Naive thymus-derived CD4-positive, alpha-beta T cell (primary cell): Measurements from ENCODE around the gene PAM16. TPM values are rescaled to one million over a fixed set of nuclear protein-coding genes. Genes with fewer than 3 reads are reported as not detected.
"Not testable (repeated sequence)": the region's sequence is repeated elsewhere in the genome, so short reads cannot be mapped to it uniquely, and the experiment has no call there.

ENCODE experiments used
- ATAC-seq: fragments of 150-1000 bp; cut with Tn5 transposase; 2 replicates; pipeline ENCODE4 v1.10.0; 2021; ENCODE audit warnings: mild to moderate bottlenecking, moderate library complexity
- CTCF ChIA-PET: fragments of 350-600 bp; sonication (Branson Sonifier 250); formaldehyde crosslinking; loops from one replicate; lab custom pipeline; 2021; ENCODE audit warnings: antibody characterized with exemption; lab: Charles Lee
- POLR2A ChIA-PET: fragments of 350-600 bp; sonication (Branson Sonifier 250); formaldehyde crosslinking; loops from one replicate; lab custom pipeline; 2021; ENCODE audit warnings: antibody characterized with exemption, inconsistent platforms; lab: Charles Lee
- DNase-seq, 9 donors: peaks; one replicate each; pipeline versions ENCODE4 v3.0.0 to v3.0.0-alpha.2; 2020 to 2022; ENCODE audit warnings: mixed read lengths in 1 of 9
- H3K27ac ChIP-seq: one replicate; pipeline ENCODE4 v1.7.0; 2013; ENCODE audit warnings: mild to moderate bottlenecking, low read depth, low read length, moderate library complexity
- H3K27me3 ChIP-seq, 2 donors: one replicate each; pipeline ENCODE4 v1.7.0; 2013; ENCODE audit warnings: low read length in 2 of 2, mild to moderate bottlenecking in 2 of 2, moderate library complexity in 2 of 2; ENCODE audit not compliant: control insufficient read depth in 2 of 2, insufficient read depth in 2 of 2
- H3K36me3 ChIP-seq, 3 experiments: 1 replicate in 2 of 3; 2 replicates in 1 of 3; pipeline ENCODE4 v1.7.0; 2013; ENCODE audit warnings: low read length in 3 of 3, mild to moderate bottlenecking in 3 of 3, moderate library complexity in 1 of 3; ENCODE audit not compliant: insufficient read depth in 3 of 3, control insufficient read depth in 2 of 3
- H3K4me1 ChIP-seq, 2 donors: one replicate each; pipeline ENCODE4 v1.7.0; 2013; ENCODE audit warnings: low read length in 2 of 2, mild to moderate bottlenecking in 2 of 2, moderate library complexity in 1 of 2; ENCODE audit not compliant: control insufficient read depth in 2 of 2, insufficient read depth in 2 of 2
- H3K4me3 ChIP-seq: 2 replicates; pipeline ENCODE4 v1.7.0; 2013; ENCODE audit warnings: mild to moderate bottlenecking, low read length
- H3K9me3 ChIP-seq, 3 experiments: 1 replicate in 2 of 3; 2 replicates in 1 of 3; pipeline ENCODE4 v1.7.0; 2013; ENCODE audit warnings: low read length in 3 of 3; ENCODE audit not compliant: control insufficient read depth in 2 of 3
- H3K27ac Mint-ChIP-seq, 9 donors: one replicate each; pipeline ENCODE4 v1.8.0; 2020 to 2022; ENCODE audit warnings: mixed read lengths in 9 of 9, mild to moderate bottlenecking in 8 of 9, moderate library complexity in 5 of 9, inconsistent platforms in 2 of 9
- H3K27me3 Mint-ChIP-seq, 5 donors: one replicate each; pipeline ENCODE4 v1.8.0; 2021 to 2022; ENCODE audit warnings: mixed read lengths in 5 of 5, mild to moderate bottlenecking in 1 of 5
- H3K36me3 Mint-ChIP-seq, 5 donors: one replicate each; pipeline ENCODE4 v1.8.0; 2020 to 2022; ENCODE audit warnings: mixed read lengths in 5 of 5, mild to moderate bottlenecking in 3 of 5, inconsistent platforms in 1 of 5
- H3K4me1 Mint-ChIP-seq, 7 donors: one replicate each; pipeline ENCODE4 v1.8.0; 2020 to 2022; ENCODE audit warnings: mixed read lengths in 7 of 7, mild to moderate bottlenecking in 3 of 7, inconsistent platforms in 1 of 7
- H3K4me3 Mint-ChIP-seq, 10 donors: one replicate each; pipeline ENCODE4 v1.8.0; 2020 to 2022; ENCODE audit warnings: mild to moderate bottlenecking in 10 of 10, mixed read lengths in 10 of 10, moderate library complexity in 6 of 10, inconsistent platforms in 2 of 10
- H3K9me3 Mint-ChIP-seq, 11 donors: one replicate each; pipeline ENCODE4 v1.8.0; 2020 to 2022; ENCODE audit warnings: mixed read lengths in 11 of 11, mild to moderate bottlenecking in 4 of 11, inconsistent platforms in 1 of 11, moderate library complexity in 1 of 11
- intact Hi-C, 2 donors: fragments of 100-400 bp; cut with micrococcal nuclease; formaldehyde crosslinking; loops; one replicate each; pipeline ENCODE4 v1.15.1; 2023
- polyA plus RNA-seq, 2 donors: library from polyadenylated mRNA; unstranded; fragments of 300-500 nt; fragmentation: Illumina TruSeq; gene quantifications; one replicate each; pipeline ENCODE4 v1.2.3, GENCODE V29; 2021
- total RNA-seq, 6 experiments: library from RNA in 5 of 6; stranded (reverse) in 5 of 6; gene quantifications; 1 replicate in 5 of 6; 2 replicates in 1 of 6; pipeline ENCODE4 v1.2.3 and lab custom pipeline; 2021 to 2026

PAM16 gene
- total and polyA plus RNA-seq, 7 experiments from 2014 or later, result 34.1 to 46.2 (median 45.0) TPM

GRCh38 chr16:4347010-4347409, 4.1 kb downstream of the PAM16 start:
- POLR2A ChIA-PET, result interaction anchor here (0.5 to 1.6 kb wide), 2 partner anchors 284 to 521 kb away, joined by 3 to 4 read pairs; no protein-coding TSS in a partner anchor

GRCh38 chr16:4345836-4346781, 5.0 kb downstream of the PAM16 start:
- peak overlapping the region; percentile 13 for H3K27ac ChIP-seq
- H3K27ac Mint-ChIP-seq, result peak overlapping the region in 5 of 9 donors; percentile 13 to 63 (median 28)
- DNase-seq, result no peak
- no peaks in the 10 kb centered on the region for H3K9me3 ChIP-seq
- H3K27me3 Mint-ChIP-seq, result no peaks in the 10 kb centered on the region
- peaks cover 5 to 7% of the 10 kb centered on the region in 2 donors for H3K4me1 ChIP-seq
- H3K4me3 ChIP-seq, result no peak overlapping the region
- ChIA-PET CTCF (no interaction called here), POLR2A (no interaction called here)
- ATAC-seq, result peak; percentile 50
- peak overlapping the region in 1 of 10 donors; percentile 56 for H3K4me3 Mint-ChIP-seq
- peaks cover 0 to 2% (median 0%) of the 10 kb centered on the region in 5 donors for H3K36me3 Mint-ChIP-seq
- H3K4me1 Mint-ChIP-seq, result peaks cover 4 to 52% (median 33%) of the 10 kb centered on the region in 7 donors
- no peaks in the 10 kb centered on the region for H3K27me3 ChIP-seq
- H3K36me3 ChIP-seq, result peaks cover 0 to 18% (median 0%) of the 10 kb centered on the region in 3 experiments
- intact Hi-C loops, result no loop called here
- H3K9me3 Mint-ChIP-seq, result peaks cover 0 to 3% (median 0%) of the 10 kb centered on the region in 11 donors

More at GRCh38 chr16:4347010-4347409, 4.1 kb downstream of the PAM16 start:
- Mint-ChIP-seq H3K36me3 (peaks cover 0 to 2% (median 0%) of the 10 kb centered on the region in 5 donors), H3K4me1 (peaks cover 4 to 57% (median 41%) of the 10 kb centered on the region in 7 donors), H3K4me3 (peak overlapping the region in 1 of 10 donors; percentile 16), H3K27ac (peak overlapping the region in 5 of 9 donors; percentile 19 to 67 (median 31)), H3K27me3 (no peaks in the 10 kb centered on the region), H3K9me3 (peaks cover 0 to 4% (median 0%) of the 10 kb centered on the region in 11 donors)
- no peaks in the 10 kb centered on the region for H3K9me3 ChIP-seq
- ATAC-seq (no peak), DNase-seq (no peak)
- CTCF ChIA-PET, result no interaction called here
- no peak overlapping the region for H3K27ac ChIP-seq
- intact Hi-C loops, result no loop called here
- peaks cover 0 to 14% (median 0%) of the 10 kb centered on the region in 3 experiments for H3K36me3 ChIP-seq
- H3K4me3 ChIP-seq, result no peak overlapping the region
- H3K4me1 ChIP-seq, result peaks cover 5 to 7% of the 10 kb centered on the region in 2 donors
- no peaks in the 10 kb centered on the region for H3K27me3 ChIP-seq

- Histone ChIP-seq H3K9me3 (no peaks in the 10 kb centered on the region), H3K27ac (peak overlapping the region; percentile 40), H3K4me3 (no peak overlapping the region), H3K4me1 (peaks cover 2 to 7% of the 10 kb centered on the region in 2 donors), H3K27me3 (no peaks in the 10 kb centered on the region), H3K36me3 (peaks cover 0 to 21% (median 0%) of the 10 kb centered on the region in 3 experiments)
- ATAC-seq, result no peak
- peaks cover 4 to 48% (median 27%) of the 10 kb centered on the region in 7 donors for H3K4me1 Mint-ChIP-seq
- H3K9me3 Mint-ChIP-seq, result peaks cover 0 to 2% (median 0%) of the 10 kb centered on the region in 11 donors
- CTCF ChIA-PET, result no interaction called here
- H3K27me3 Mint-ChIP-seq, result no peaks in the 10 kb centered on the region
- no peak overlapping the region for H3K4me3 Mint-ChIP-seq
- POLR2A ChIA-PET, result no interaction called here
- intact Hi-C loops, result no loop called here
- H3K27ac Mint-ChIP-seq, result peak overlapping the region in 6 of 9 donors; percentile 11 to 68 (median 48)
- no peaks in the 10 kb centered on the region for H3K36me3 Mint-ChIP-seq
- no peak for DNase-seq
Observed at GRCh38 chr16:4344983-4345835, 5.9 kb downstream of the PAM16 start.

DNA sequence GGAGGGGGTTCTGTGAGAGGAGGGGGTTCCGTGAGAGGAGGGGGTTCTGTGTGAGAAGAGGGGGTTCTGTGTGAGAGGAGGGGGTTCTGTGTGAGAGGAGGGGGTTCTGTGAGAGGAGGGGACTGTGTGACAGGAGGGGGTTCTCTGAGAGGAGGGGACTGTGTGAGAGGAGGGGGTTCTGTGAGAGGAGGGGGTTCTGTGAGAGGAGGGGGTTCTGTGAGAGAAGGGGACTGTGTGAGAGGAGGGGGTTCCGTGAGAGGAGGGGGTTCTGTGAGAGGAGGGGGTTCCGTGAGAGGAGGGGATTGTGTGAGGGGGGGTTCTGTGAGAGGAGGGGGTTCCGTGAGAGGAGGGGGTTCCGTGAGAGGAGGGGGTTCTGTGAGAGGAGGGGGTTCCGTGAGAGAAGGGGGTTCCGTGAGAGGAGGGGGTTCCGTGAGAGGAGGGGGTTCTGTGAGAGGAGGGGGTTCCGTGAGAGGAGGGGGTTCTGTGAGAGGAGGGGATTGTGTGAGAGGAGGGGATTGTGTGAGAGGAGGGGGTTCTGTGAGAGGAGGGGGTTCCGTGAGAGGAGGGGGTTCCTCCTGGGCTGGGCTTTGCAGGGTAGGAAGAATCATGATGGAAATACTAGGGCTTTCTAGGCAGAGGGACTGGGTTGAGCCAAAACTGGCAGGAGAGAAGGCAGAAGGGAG, 6.7 kb downstream of the PAM16 start:
- H3K27me3 Mint-ChIP-seq, H3K4me1 ChIP-seq, H3K9me3 ChIP-seq, DNase-seq, H3K4me3 Mint-ChIP-seq, intact Hi-C loops, H3K4me3 ChIP-seq, ATAC-seq, H3K9me3 Mint-ChIP-seq, H3K27me3 ChIP-seq, H3K36me3 Mint-ChIP-seq: not testable (repeated sequence)
- Histone ChIP-seq H3K27ac (peak overlapping the region; percentile 40), H3K36me3 (peaks cover 0 to 28% (median 0%) of the 10 kb centered on the region in 3 experiments)
- peak overlapping the region in 6 of 9 donors; percentile 11 to 68 (median 48) for H3K27ac Mint-ChIP-seq
- CTCF ChIA-PET, result interaction anchor here (1.0 to 1.4 kb wide), 2 partner anchors 13 to 54 kb away, joined by 3 to 5 read pairs; no protein-coding TSS in a partner anchor
- POLR2A ChIA-PET, result interaction anchor here (0.6 kb wide), 1 partner anchor 84 kb away, joined by 3 read pairs; no protein-coding TSS in a partner anchor
- H3K4me1 Mint-ChIP-seq, result peaks cover 4 to 45% (median 27%) of the 10 kb centered on the region in 7 donors

GRCh38 chr16:4342866-4343744, 8.0 kb downstream of the PAM16 start:
- H3K36me3 Mint-ChIP-seq, result peaks cover 0 to 3% (median 0%) of the 10 kb centered on the region in 5 donors
- Histone ChIP-seq H3K9me3 (no peaks in the 10 kb centered on the region), H3K4me1 (no peaks in the 10 kb centered on the region), H3K27me3 (no peaks in the 10 kb centered on the region), H3K27ac (no peak overlapping the region), H3K4me3 (no peak overlapping the region), H3K36me3 (peaks cover 0 to 40% (median 0%) of the 10 kb centered on the region in 3 experiments)
- intact Hi-C loops, result no loop called here
- no peaks in the 10 kb centered on the region for H3K27me3 Mint-ChIP-seq
- ChIA-PET CTCF (interaction anchor here (1.0 to 1.4 kb wide), 2 partner anchors 11 to 53 kb away, joined by 3 to 5 read pairs; no protein-coding TSS in a partner anchor), POLR2A (interaction anchor here (0.6 kb wide), 1 partner anchor 85 kb away, joined by 3 read pairs; no protein-coding TSS in a partner anchor)
- H3K4me1 Mint-ChIP-seq, result peaks cover 4 to 37% (median 22%) of the 10 kb centered on the region in 7 donors
- H3K4me3 Mint-ChIP-seq, result no peak overlapping the region
- peak overlapping the region in 4 of 9 donors; percentile 47 to 73 (median 64) for H3K27ac Mint-ChIP-seq
- H3K9me3 Mint-ChIP-seq, result peaks cover 0 to 2% (median 0%) of the 10 kb centered on the region in 11 donors
- DNase-seq, result no peak
- no peak for ATAC-seq
